Measurements from ENCODE around the gene GPR32.
A peak's percentile ranks its signal among the peaks of the same experiment; 100 is the strongest.
"Not testable (repeated sequence)": the region's sequence is repeated elsewhere in the genome, so short reads cannot be mapped to it uniquely, and the experiment has no call there.

GPR32 gene

GRCh38 chr19:50770164-50770563, at the start of gene GPR32:
GPR32 (plus strand) TSS chr19:50770464; CDS start chr19:50770601, 137 bp downstream.
- not testable (repeated sequence) for DNase-seq (ENCODE audit: low read depth)

- DNase-seq (ENCODE audit: low read depth) = no peak
These were observed 49.3 kb upstream of the GPR32 start for GRCh38 chr19:50720921-50721381.

GRCh38 chr19:50721441-50722137, 48.7 kb upstream of the GPR32 start:
- DNase-seq (ENCODE audit: low read depth) = no peak

- DNase-seq (ENCODE audit: low read depth) = no peak
These were observed 47.9 kb upstream of the GPR32 start for GRCh38 chr19:50722201-50723013.

- DNase-seq (ENCODE audit: low read depth) = no peak
These were observed 47.2 kb upstream of the GPR32 start, which contains the start of gene CLEC11A for GRCh38 chr19:50723069-50723468. CLEC11A (plus strand) TSS chr19:50723364; CDS start chr19:50723526, 162 bp downstream.

- DNase-seq (ENCODE audit: low read depth) = no peak
These were observed 46.3 kb upstream of the GPR32 start for GRCh38 chr19:50723735-50724521.

- peak; percentile 98 for DNase-seq (ENCODE audit: low read depth)
These were observed 45.6 kb upstream of the GPR32 start for GRCh38 chr19:50724522-50725217.

GRCh38 chr19:50725218-50725910, 44.9 kb upstream of the GPR32 start:
- DNase-seq (ENCODE audit: low read depth) = peak; percentile 41

GRCh38 chr19:50725911-50726230, 44.4 kb upstream of the GPR32 start:
- no peak for DNase-seq (ENCODE audit: low read depth)

GRCh38 chr19:50728084-50728737, 42.1 kb upstream of the GPR32 start:
- DNase-seq (ENCODE audit: low read depth) = no peak

- DNase-seq (ENCODE audit: low read depth) = no peak
These were observed 40.4 kb upstream of the GPR32 start for GRCh38 chr19:50729894-50730293.

- DNase-seq (ENCODE audit: low read depth) = no peak
These were observed 34.4 kb upstream of the GPR32 start for GRCh38 chr19:50735869-50736268.

GRCh38 chr19:50736338-50736737, 33.9 kb upstream of the GPR32 start:
- DNase-seq (ENCODE audit: low read depth) = no peak

- no peak for DNase-seq (ENCODE audit: low read depth)
These were observed 30.9 kb upstream of the GPR32 start for GRCh38 chr19:50739132-50739913.

GRCh38 chr19:50739914-50740426, 30.3 kb upstream of the GPR32 start:
- no peak for DNase-seq (ENCODE audit: low read depth)

GRCh38 chr19:50741179-50741933, 28.9 kb upstream of the GPR32 start:
- DNase-seq (ENCODE audit: low read depth) = no peak

GRCh38 chr19:50743537-50743936, 26.7 kb upstream of the GPR32 start:
- DNase-seq (ENCODE audit: low read depth) = no peak

GRCh38 chr19:50745221-50745620, 25.0 kb upstream of the GPR32 start:
- DNase-seq (ENCODE audit: low read depth) = no peak

- not testable (repeated sequence) for DNase-seq (ENCODE audit: low read depth)
These were observed 23.1 kb upstream of the GPR32 start for GRCh38 chr19:50747141-50747540.

Data from HS-27A (cell line).